ENCODE data around the gene PEAR1.
"Not testable (repeated sequence)": the region's sequence is repeated elsewhere in the genome, so short reads cannot be mapped to it uniquely, and the experiment has no call there.

The PEAR1 gene

GRCh38 chr1:156922986-156923669 is 29.6 kb downstream of the PEAR1 start:
- H3K4me3 ChIP-seq (ENCODE audit: low read depth, low read length), result no peak overlapping the region
- TF ChIP-seq CTCF (IDR thresholded peaks at IDR 0.05; ENCODE audit: borderline replicate concordance, insufficient read depth, low read depth, low read length), result no peak

GRCh38 chr1:156923670-156924477 is 30.4 kb downstream of the PEAR1 start:
- TF ChIP-seq CTCF (IDR thresholded peaks at IDR 0.05; ENCODE audit: borderline replicate concordance, insufficient read depth, low read depth, low read length), result no peak
- H3K4me3 ChIP-seq (ENCODE audit: low read depth, low read length), result no peak overlapping the region

GRCh38 chr1:156924478-156925153 is 31.1 kb downstream of the PEAR1 start:
- no peak for TF ChIP-seq CTCF (IDR thresholded peaks at IDR 0.05; ENCODE audit: borderline replicate concordance, insufficient read depth, low read depth, low read length)
- H3K4me3 ChIP-seq (ENCODE audit: low read depth, low read length), result no peak overlapping the region

GRCh38 chr1:156925154-156926010 is 31.9 kb downstream of the PEAR1 start:
- no peak overlapping the region for H3K4me3 ChIP-seq (ENCODE audit: low read depth, low read length)

GRCh38 chr1:156926175-156926574 is 32.7 kb downstream of the PEAR1 start:
- TF ChIP-seq CTCF (IDR thresholded peaks at IDR 0.05; ENCODE audit: borderline replicate concordance, insufficient read depth, low read depth, low read length), result no peak
- no peak overlapping the region for H3K4me3 ChIP-seq (ENCODE audit: low read depth, low read length)

More at GRCh38 chr1:156925154-156926010, 31.9 kb downstream of the PEAR1 start:
- no peak for TF ChIP-seq CTCF (IDR thresholded peaks at IDR 0.05; ENCODE audit: borderline replicate concordance, insufficient read depth, low read depth, low read length)

GRCh38 chr1:156926695-156927094 is 33.2 kb downstream of the PEAR1 start:
- H3K4me3 ChIP-seq (ENCODE audit: low read depth, low read length), result not testable (repeated sequence)

Measured in GM12875 (cell line).